Mucosa of descending colon (tissue), 3 donors: ENCODE results near the gene LRPAP1. TPM values are rescaled to one million over a fixed set of nuclear protein-coding genes. Genes with fewer than 3 reads are reported as not detected.

Source experiments
- ATAC-seq: fragments of 200-7000 bp; cut with Tn5 transposase; one replicate; pipeline ENCODE4 v1.9.1; 2020; ENCODE audit warnings: mild to moderate bottlenecking, moderate library complexity
- DNase-seq, 3 donors: peaks; one replicate each; pipeline ENCODE4 v3.0.0-alpha.2; 2020
- H3K36me3 ChIP-seq: fragments of 200-600 bp; one replicate; pipeline ENCODE4 v1.8.0; 2021; ENCODE audit warnings: low read depth, mild to moderate bottlenecking
- H3K4me1 ChIP-seq: fragments of 200-600 bp; one replicate; pipeline ENCODE4 v1.8.0; 2021; ENCODE audit warnings: low read depth, mild to moderate bottlenecking
- H3K4me3 ChIP-seq: fragments of 200-600 bp; one replicate; pipeline ENCODE4 v1.8.0; 2021; ENCODE audit warnings: mild to moderate bottlenecking
- H3K9me3 ChIP-seq: fragments of 200-600 bp; one replicate; pipeline ENCODE4 v1.8.0; 2021; ENCODE audit warnings: mild to moderate bottlenecking
- CTCF ChIP-seq: fragments of 200-600 bp; IDR thresholded peaks from one replicate; pipeline ENCODE4 v1.8.0; 2022; ENCODE audit warnings: antibody characterized with exemption, mild to moderate bottlenecking
- intact Hi-C, 2 donors: fragments of 100-400 bp; cut with DNase I in 1 of 2; cut with micrococcal nuclease in 1 of 2; formaldehyde crosslinking; loops; one replicate each; pipeline versions ENCODE4 v1.11.0 to v1.11.1; 2022; cut with DNase I, micrococcal nuclease
- total RNA-seq, 3 donors: library from RNA; stranded (reverse); fragmentation: NEBNext Ultra II Directional in 2 of 3; extraction: Animal tissue kit (Norgen Biotek cat#: 25700) in 2 of 3; gene quantifications; one replicate each; pipeline versions ENCODE4 v1.2.1 to v1.2.4, GENCODE V29; 2021 to 2023
- donor health status: DM: no; HTN: no; CAD: no; lungs with moderate emphysema.
- donor health status: DM: no; HTN: no; CAD: no.
- donor health status: DM: no; HTN: yes; CAD: no.

The LRPAP1 gene
- total RNA-seq, 3 donors from 2014 or later: 109 to 139 (median 137) TPM

- intact Hi-C loops: no loop called here
- Histone ChIP-seq H3K4me3 (no peak overlapping the region), H3K36me3 (peaks cover 16% of the 10 kb centered on the region), H3K4me1 (no peaks in the 10 kb centered on the region), H3K9me3 (no peaks in the 10 kb centered on the region)
- DNase-seq (no peak), ATAC-seq (no peak)
- no peak for TF ChIP-seq CTCF
Measured at GRCh38 chr4:3511187-3511586, 21.0 kb downstream of the LRPAP1 start.

- Histone ChIP-seq H3K36me3 (peaks cover 13% of the 10 kb centered on the region), H3K4me3 (no peak overlapping the region), H3K4me1 (no peaks in the 10 kb centered on the region), H3K9me3 (no peaks in the 10 kb centered on the region)
- ATAC-seq (no peak), DNase-seq (no peak)
- intact Hi-C loops: no loop called here
- TF ChIP-seq CTCF: no peak
Measured at GRCh38 chr4:3510481-3510880, 21.7 kb downstream of the LRPAP1 start.

DNA sequence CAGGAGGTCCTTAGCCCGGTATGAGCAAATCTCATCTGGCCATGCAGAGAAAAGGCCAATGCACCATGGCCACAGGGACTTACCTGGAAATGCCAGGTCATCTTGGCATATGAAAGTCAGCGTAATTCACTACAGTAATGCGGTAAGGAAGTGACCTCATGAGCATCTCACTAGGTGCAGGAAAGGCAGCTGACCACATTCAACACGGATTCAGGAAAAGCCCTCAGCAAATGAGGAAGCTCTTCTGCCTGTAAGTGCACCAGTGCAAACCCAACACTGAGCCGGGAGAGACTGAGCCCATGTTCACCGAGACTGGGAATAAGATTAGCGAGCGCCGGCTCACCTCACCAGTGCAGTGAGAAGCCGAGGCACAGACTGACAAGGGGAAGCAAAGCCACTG, 23.7 kb downstream of the LRPAP1 start:
- Histone ChIP-seq H3K4me3 (no peak overlapping the region), H3K9me3 (no peaks in the 10 kb centered on the region), H3K36me3 (peaks cover 8% of the 10 kb centered on the region), H3K4me1 (no peaks in the 10 kb centered on the region)
- no peak for DNase-seq
- ATAC-seq: no peak
- TF ChIP-seq CTCF: no peak
- intact Hi-C loops: no loop called here

DNA sequence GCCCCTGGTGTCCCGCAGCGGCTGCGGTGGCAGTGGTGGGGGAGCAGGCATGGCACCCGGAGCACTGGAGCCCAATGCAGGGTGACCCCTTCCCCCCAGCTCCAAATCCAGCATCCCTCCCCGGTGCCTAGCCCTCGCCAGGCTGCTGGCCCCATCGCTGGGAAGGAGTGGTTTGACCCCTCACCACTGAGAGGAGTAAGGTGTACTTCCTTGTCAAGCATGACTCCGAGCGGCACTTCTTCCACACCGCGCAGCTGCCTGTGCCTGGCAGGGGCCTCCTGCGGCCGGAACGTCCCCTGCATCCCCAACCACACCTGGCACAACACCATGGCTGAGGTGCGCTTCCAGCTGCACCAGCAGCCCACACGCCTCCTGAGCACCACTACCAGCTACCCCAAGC, 27.0 kb downstream of the LRPAP1 start:
- no peak for ATAC-seq
- intact Hi-C loops: no loop called here
- peaks cover 3% of the 10 kb centered on the region for H3K36me3 ChIP-seq

DNA sequence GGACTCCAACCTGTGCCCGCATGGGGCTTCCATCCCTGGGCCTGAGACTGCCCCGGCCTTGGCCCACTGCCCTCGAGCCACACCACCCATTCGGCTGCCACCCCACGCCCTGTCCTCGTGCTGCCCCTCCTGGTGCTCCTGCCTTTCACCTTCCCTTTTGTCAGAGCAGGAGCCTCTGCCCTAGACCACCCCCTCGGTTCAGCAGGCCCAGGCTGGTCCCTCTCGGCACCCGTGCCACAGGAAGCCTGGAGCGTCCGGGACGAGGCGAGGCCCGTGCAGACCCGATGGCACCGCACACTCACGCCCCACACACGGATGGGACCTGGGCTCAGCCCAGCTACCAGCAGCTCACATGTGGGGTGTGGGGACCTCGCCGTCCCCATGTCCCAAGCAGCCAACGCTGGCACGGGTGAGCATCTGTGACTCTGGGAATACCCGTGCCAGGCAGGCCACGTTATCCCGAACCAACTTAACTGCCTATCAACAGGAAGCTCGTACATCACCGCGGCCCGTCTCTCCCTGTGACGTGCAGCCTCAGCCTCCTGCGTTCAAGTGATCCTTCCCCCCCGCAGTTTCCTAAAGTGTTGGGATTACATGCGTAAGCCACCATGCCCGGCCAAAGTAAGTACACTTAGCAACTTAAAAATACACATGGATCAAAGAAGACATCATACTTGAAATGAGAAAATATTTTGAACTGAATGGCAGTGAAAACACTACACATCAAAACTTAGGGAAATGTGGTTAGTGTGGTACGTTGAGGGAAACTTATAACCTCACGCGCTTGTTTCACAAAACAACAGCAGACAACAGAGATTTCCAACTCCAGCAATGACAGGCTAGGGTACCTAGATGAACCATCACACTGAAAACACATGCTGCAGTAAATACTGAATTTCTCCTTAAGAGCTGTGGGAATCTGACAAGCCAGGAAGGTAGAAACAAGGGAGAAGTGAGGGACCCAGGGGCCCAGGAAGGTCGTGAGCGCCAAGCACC, 29.0 kb downstream of the LRPAP1 start:
- ATAC-seq: no peak
- TF ChIP-seq CTCF: no peak
- intact Hi-C loops: no loop called here
- no peak for DNase-seq
- no peak overlapping the region for H3K4me3 ChIP-seq
- no peaks in the 10 kb centered on the region for H3K4me1 ChIP-seq
- H3K36me3 ChIP-seq: no peaks in the 10 kb centered on the region
- no peaks in the 10 kb centered on the region for H3K9me3 ChIP-seq

More for the DNA sequence above, 27.0 kb downstream of the LRPAP1 start:
- Histone ChIP-seq H3K4me3 (no peak overlapping the region), H3K9me3 (no peaks in the 10 kb centered on the region), H3K4me1 (no peaks in the 10 kb centered on the region)
- no peak for DNase-seq
- no peak for TF ChIP-seq CTCF
